ENCODE results near the gene MAU2.
A peak's percentile ranks its signal among the peaks of the same experiment; 100 is the strongest.

GRCh38 chr19:19366434-19367396, 46.1 kb downstream of the MAU2 start:
- TF ChIP-seq EZH2 (IDR thresholded peaks at IDR 0.05; ENCODE audit: borderline replicate concordance, insufficient read depth, low read length, poor library complexity, severe bottlenecking) (no peak), REST (IDR thresholded peaks at IDR 0.05; ENCODE audit: borderline replicate concordance) (no peak), CTCF (IDR thresholded peaks at IDR 0.05; ENCODE audit: poor library complexity, severe bottlenecking) (peak; percentile 65), EP300 (conservative IDR thresholded peaks at IDR 0.05; ENCODE audit: poor library complexity, severe bottlenecking) (no peak)
